ENCODE data around the gene GPX4.

GPX4 gene

GRCh38 chr19:1103708-1104310 is at the start of gene GPX4:
Gene GPX4 (plus strand): TSS chr19:1103994. CDS start chr19:1104044, 50 bp downstream.
- peak; percentile 99 for DNase-seq

- DNase-seq: no peak
Measured at GRCh38 chr19:1054102-1055027, 49.4 kb upstream of the GPX4 start.

GRCh38 chr19:1055028-1055425 is 48.8 kb upstream of the GPX4 start:
- DNase-seq: no peak

- no peak for DNase-seq
Measured at GRCh38 chr19:1055886-1056620, 47.7 kb upstream of the GPX4 start.

- DNase-seq: peak; percentile 69 to 74
Measured at GRCh38 chr19:1057176-1057855, 46.5 kb upstream of the GPX4 start.

- DNase-seq: no peak
Measured at GRCh38 chr19:1058112-1058511, 45.7 kb upstream of the GPX4 start.

- no peak for DNase-seq
Measured at GRCh38 chr19:1060689-1061088, 43.1 kb upstream of the GPX4 start.

- no peak for DNase-seq
Measured at GRCh38 chr19:1061987-1062386, 41.8 kb upstream of the GPX4 start.

GRCh38 chr19:1062387-1063029 is 41.3 kb upstream of the GPX4 start:
- DNase-seq: no peak

GRCh38 chr19:1063030-1063908 is 40.5 kb upstream of the GPX4 start:
- DNase-seq: peak; percentile 74 to 82

GRCh38 chr19:1063909-1064660 is 39.7 kb upstream of the GPX4 start:
- no peak for DNase-seq

GRCh38 chr19:1064661-1065605 is 38.9 kb upstream of the GPX4 start:
- DNase-seq: peak; percentile 74 to 78

- no peak for DNase-seq
Measured at GRCh38 chr19:1065606-1066109, 38.1 kb upstream of the GPX4 start.

GRCh38 chr19:1066251-1066747 is 37.5 kb upstream of the GPX4 start:
- no peak for DNase-seq

GRCh38 chr19:1066748-1067340 is 37.0 kb upstream of the GPX4 start, which contains the start of gene ARHGAP45:
Gene ARHGAP45 (plus strand): TSS chr19:1067167. CDS start chr19:1067406, 239 bp downstream.
- peak; percentile 88 to 89 for DNase-seq

GRCh38 chr19:1067341-1067957 is 36.3 kb upstream of the GPX4 start:
- DNase-seq: peak in 1 of 2 donors; percentile 82
